Loucy (cell line): ENCODE results near the gene SCARF2.

Source experiments
- H2AFZ ChIP-seq: fragments of 200-600 bp; sonication (generic); 2 replicates; pipeline ENCODE4 v1.6.0; 2016; ENCODE audit warnings: antibody characterized with exemption, mild to moderate bottlenecking, low read length, moderate library complexity
- H3F3A ChIP-seq: fragments of 200-600 bp; 2 replicates; pipeline ENCODE4 v1.6.0; 2016; ENCODE audit warnings: antibody characterized with exemption, low read depth, mild to moderate bottlenecking
- H3K27me3 ChIP-seq: fragments of 200-600 bp; sonication (generic); 2 replicates; pipeline ENCODE4 v1.6.1; 2014; ENCODE audit warnings: low read length, mild to moderate bottlenecking; ENCODE audit not compliant: insufficient read depth, poor library complexity, severe bottlenecking
- H3K36me3 ChIP-seq: fragments of 200-600 bp; sonication (generic); 2 replicates; pipeline ENCODE4 v1.6.1; 2016; ENCODE audit warnings: low read length; ENCODE audit not compliant: insufficient read depth
- H3K4me1 ChIP-seq: fragments of 200-600 bp; sonication (generic); 2 replicates; pipeline ENCODE4 v1.5.1; 2014; ENCODE audit warnings: low read length, mild to moderate bottlenecking; ENCODE audit not compliant: insufficient read depth, poor library complexity, severe bottlenecking
- H3K4me2 ChIP-seq: fragments of 200-600 bp; sonication (generic); 2 replicates; pipeline ENCODE4 v1.6.0; 2014; ENCODE audit warnings: antibody characterized with exemption, low read length, low read depth, mild to moderate bottlenecking; ENCODE audit not compliant: poor library complexity, severe bottlenecking
- H3K4me3 ChIP-seq: fragments of 200-600 bp; sonication (generic); 2 replicates; pipeline ENCODE4 v1.5.1; 2014; ENCODE audit warnings: low read length, mild to moderate bottlenecking, mixed read lengths; ENCODE audit not compliant: poor library complexity, severe bottlenecking
- H3K79me2 ChIP-seq: fragments of 200-600 bp; sonication (generic); 2 replicates; pipeline ENCODE4 v1.6.1; 2014; ENCODE audit warnings: low read length; ENCODE audit not compliant: insufficient read depth
- H3K9ac ChIP-seq: fragments of 200-600 bp; sonication (generic); 2 replicates; pipeline ENCODE4 v1.6.0; 2014; ENCODE audit warnings: mild to moderate bottlenecking, low read depth, low read length, moderate library complexity; ENCODE audit not compliant: poor library complexity, severe bottlenecking
- H3K9me2 ChIP-seq: fragments of 200-600 bp; sonication (generic); replicated peaks from 2 replicates; pipeline ENCODE4 v1.6.1; 2016; ENCODE audit warnings: low read depth, low read length, mixed read lengths
- H3K9me3 ChIP-seq: fragments of 200-600 bp; sonication (generic); 2 replicates; pipeline ENCODE4 v1.6.1; 2014; ENCODE audit warnings: mild to moderate bottlenecking, antibody characterized with exemption, low read length, low read depth; ENCODE audit not compliant: insufficient read depth
- H4K20me1 ChIP-seq: fragments of 200-600 bp; sonication (generic); 2 replicates; pipeline ENCODE4 v1.6.0; 2014; ENCODE audit warnings: antibody characterized with exemption, low read length, mild to moderate bottlenecking; ENCODE audit not compliant: insufficient read depth, poor library complexity, severe bottlenecking
- CTCF ChIP-seq: fragments of 200-600 bp; sonication (generic); conservative IDR thresholded peaks from 2 replicates; pipeline ENCODE4 v1.5.1; 2014; ENCODE audit warnings: mild to moderate bottlenecking, antibody characterized with exemption, low read length
- EZH2phosphoT487 ChIP-seq: fragments of 200-600 bp; IDR thresholded peaks from 2 replicates; pipeline ENCODE4 v1.6.1; 2018; ENCODE audit warnings: antibody characterized with exemption, mild to moderate bottlenecking, moderate library complexity, borderline replicate concordance

The SCARF2 gene

GRCh38 chr22:20403779-20404140, 33.9 kb downstream of the SCARF2 start:
- Histone ChIP-seq H3K4me2 (no peak overlapping the region), H4K20me1 (no peaks in the 10 kb centered on the region), H3K79me2 (peaks cover 20% of the 10 kb centered on the region; the same call in 1 of the 2 replicates), H3K4me1 (peaks cover 10% of the 10 kb centered on the region), H3K27me3 (no peaks in the 10 kb centered on the region), H3K9me2 (no peaks in the 10 kb centered on the region), H2AFZ (no peak overlapping the region), H3F3A (no peaks in the 10 kb centered on the region), H3K4me3 (no peak overlapping the region), H3K9ac (no peak overlapping the region), H3K9me3 (no peaks in the 10 kb centered on the region), H3K36me3 (peaks cover 21% of the 10 kb centered on the region; the same call in 1 of the 2 replicates)
- no peak for TF ChIP-seq EZH2phosphoT487
- TF ChIP-seq CTCF, result no peak

DNA sequence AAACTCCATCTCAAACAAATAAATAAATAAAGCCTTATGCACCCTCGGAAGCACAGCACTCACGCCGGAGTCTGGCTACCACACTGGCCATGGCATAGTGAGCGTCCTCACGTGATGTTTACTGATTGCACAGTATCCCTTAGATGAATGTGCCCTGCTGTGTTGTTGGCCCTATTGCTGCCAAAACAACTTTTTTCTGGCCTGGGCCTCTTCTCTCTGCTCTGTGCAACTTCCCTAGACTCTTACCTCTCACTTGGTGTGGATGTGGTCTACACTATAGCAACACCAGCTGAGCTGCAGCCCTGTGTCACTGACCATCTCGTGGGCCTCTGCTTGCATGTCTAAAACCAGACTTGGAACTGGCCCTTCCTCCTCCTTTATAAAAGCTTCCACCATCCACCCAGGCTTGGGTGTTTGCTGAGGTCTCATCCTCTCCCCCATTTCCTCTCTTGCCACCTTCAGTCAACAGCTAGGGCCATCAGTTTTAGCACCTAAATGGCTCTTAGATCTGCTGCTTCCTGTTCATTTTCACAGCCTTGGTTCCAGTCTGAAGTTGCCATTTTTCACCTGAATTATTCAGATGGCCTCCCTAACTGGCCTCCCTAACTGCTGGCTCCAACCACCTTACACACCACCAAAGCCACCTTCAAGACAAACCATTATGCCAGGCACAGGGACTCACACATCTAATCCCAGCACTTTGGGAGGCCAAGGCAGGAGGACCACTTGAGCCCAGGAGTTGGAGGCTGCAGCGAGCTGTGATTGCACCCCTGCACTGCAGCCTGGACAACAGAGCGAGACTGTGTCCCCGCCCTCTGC, 34.5 kb downstream of the SCARF2 start:
- Histone ChIP-seq H3K9me3 (no peaks in the 10 kb centered on the region), H3K36me3 (peaks cover 21% of the 10 kb centered on the region; the same call in 1 of the 2 replicates), H2AFZ (no peak overlapping the region), H3K9ac (no peak overlapping the region), H3K4me1 (peaks cover 13% of the 10 kb centered on the region), H4K20me1 (no peaks in the 10 kb centered on the region), H3K9me2 (no peaks in the 10 kb centered on the region), H3K27me3 (no peaks in the 10 kb centered on the region), H3K4me3 (no peak overlapping the region), H3K4me2 (peak overlapping the region; percentile 32), H3F3A (no peaks in the 10 kb centered on the region), H3K79me2 (peaks cover 26% of the 10 kb centered on the region; the same call in 1 of the 2 replicates)
- TF ChIP-seq CTCF (no peak), EZH2phosphoT487 (no peak)

DNA sequence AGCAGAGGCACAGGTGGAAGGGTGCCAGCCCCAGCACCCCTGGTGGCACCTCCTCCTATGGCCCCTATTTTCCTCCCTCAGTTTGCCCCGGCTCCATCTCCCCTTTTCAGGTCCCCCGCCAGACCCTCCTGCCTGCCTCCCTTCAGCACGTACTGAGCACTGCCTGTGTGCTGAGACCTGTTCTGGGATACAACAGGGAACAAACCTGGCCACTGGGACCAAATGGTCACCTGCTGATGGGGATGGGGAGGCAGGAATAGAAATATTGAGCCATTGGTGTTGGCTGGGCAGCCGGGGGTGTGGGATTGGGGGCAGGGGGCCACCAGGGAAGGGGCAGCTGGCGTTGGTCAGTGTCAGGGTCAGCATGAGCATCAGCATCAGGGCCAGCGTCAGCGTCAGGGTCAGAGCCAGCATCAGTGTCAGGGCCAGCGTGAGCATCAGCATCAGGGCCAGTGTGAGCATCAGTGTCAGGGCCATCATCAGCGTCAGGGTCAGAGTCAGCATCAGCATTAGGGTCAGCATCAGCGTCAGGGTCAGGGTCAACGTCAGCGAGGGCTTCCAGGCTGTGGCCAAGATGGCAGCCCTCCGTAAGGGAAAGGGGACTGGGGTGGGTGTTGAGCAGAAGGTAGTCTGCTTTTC, 36.1 kb downstream of the SCARF2 start:
- no peaks in the 10 kb centered on the region for H3K27me3 ChIP-seq
- H4K20me1 ChIP-seq, result peaks cover 3% of the 10 kb centered on the region
- no peak overlapping the region for H3K4me3 ChIP-seq
- no peak for TF ChIP-seq EZH2phosphoT487
- TF ChIP-seq CTCF, result no peak
- no peak overlapping the region for H3K9ac ChIP-seq
- no peaks in the 10 kb centered on the region for H3K9me2 ChIP-seq
- peaks cover 40% of the 10 kb centered on the region for H3K79me2 ChIP-seq
- peaks cover 20% of the 10 kb centered on the region for H3K4me1 ChIP-seq
- H3F3A ChIP-seq, result 0 out of 2 replicates have a peak, but pooled peaks cover 3% of the 10 kb centered on the region
- H2AFZ ChIP-seq, result no peak overlapping the region
- H3K9me3 ChIP-seq, result no peaks in the 10 kb centered on the region
- H3K4me2 ChIP-seq, result no peak overlapping the region
- peaks cover 16% of the 10 kb centered on the region; the same call in 1 of the 2 replicates for H3K36me3 ChIP-seq
